ENCODE data around the gene METRN. TPM values are rescaled to one million over a fixed set of nuclear protein-coding genes. Genes with fewer than 3 reads are reported as not detected.

Gene METRN
- total and polyA plus RNA-seq, 8 donors: 9.3 to 57.3 (median 15.4) TPM

DNA sequence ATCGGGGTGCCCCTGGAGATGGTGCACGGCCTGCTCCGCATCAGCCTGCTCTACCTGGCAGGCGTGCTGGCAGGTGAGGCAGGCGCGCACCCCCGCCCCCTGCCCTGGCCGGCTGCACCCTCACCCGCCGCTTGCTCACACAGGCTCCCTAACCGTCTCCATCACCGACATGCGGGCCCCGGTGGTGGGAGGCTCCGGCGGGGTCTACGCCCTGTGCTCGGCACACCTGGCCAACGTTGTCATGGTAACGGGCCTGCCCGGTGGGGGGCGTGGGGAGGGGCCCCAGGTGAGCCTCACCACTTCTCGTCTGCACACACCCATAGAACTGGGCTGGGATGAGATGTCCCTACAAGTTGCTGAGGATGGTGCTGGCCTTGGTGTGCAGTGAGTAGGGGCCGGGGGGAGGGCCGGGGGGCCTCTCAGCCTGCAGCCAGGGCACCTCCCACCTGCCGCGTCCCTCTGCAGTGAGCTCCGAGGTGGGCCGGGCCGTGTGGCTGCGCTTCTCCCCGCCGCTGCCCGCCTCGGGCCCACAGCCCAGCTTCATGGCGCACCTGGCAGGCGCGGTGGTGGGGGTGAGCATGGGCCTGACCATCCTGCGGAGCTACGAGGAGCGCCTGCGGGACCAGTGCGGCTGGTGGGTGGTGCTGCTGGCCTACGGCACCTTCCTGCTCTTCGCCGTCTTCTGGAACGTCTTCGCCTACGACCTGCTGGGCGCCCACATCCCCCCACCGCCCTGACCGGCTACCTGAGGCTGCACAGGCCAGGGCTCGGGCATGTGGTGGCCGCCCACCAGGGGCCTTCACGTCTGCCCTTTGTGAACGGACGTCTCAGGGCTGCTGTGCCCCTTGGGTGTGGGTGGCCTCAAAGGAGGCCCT lies 37.4 kb upstream of the METRN start:
- Histone ChIP-seq H3K27me3 (peaks cover 0 to 33% of the 10 kb centered on the region in 2 donors), H3K9me3 (no peaks in the 10 kb centered on the region), H3K4me3 (no peak overlapping the region), H3K27ac (no peak overlapping the region), H3K4me1 (peaks cover 23 to 53% of the 10 kb centered on the region in 2 donors), H3K36me3 (peaks cover 0 to 36% of the 10 kb centered on the region in 2 donors)
- TF ChIP-seq, protein P1, sequence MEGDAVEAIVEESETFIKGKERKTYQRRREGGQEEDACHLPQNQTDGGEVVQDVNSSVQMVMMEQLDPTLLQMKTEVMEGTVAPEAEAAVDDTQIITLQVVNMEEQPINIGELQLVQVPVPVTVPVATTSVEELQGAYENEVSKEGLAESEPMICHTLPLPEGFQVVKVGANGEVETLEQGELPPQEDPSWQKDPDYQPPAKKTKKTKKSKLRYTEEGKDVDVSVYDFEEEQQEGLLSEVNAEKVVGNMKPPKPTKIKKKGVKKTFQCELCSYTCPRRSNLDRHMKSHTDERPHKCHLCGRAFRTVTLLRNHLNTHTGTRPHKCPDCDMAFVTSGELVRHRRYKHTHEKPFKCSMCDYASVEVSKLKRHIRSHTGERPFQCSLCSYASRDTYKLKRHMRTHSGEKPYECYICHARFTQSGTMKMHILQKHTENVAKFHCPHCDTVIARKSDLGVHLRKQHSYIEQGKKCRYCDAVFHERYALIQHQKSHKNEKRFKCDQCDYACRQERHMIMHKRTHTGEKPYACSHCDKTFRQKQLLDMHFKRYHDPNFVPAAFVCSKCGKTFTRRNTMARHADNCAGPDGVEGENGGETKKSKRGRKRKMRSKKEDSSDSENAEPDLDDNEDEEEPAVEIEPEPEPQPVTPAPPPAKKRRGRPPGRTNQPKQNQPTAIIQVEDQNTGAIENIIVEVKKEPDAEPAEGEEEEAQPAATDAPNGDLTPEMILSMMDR (IDR thresholded peaks at IDR 0.05): no peak
- intact Hi-C loops (cut with DNase I): no loop called here
- ATAC-seq: no peak
- no peak for DNase-seq

DNA sequence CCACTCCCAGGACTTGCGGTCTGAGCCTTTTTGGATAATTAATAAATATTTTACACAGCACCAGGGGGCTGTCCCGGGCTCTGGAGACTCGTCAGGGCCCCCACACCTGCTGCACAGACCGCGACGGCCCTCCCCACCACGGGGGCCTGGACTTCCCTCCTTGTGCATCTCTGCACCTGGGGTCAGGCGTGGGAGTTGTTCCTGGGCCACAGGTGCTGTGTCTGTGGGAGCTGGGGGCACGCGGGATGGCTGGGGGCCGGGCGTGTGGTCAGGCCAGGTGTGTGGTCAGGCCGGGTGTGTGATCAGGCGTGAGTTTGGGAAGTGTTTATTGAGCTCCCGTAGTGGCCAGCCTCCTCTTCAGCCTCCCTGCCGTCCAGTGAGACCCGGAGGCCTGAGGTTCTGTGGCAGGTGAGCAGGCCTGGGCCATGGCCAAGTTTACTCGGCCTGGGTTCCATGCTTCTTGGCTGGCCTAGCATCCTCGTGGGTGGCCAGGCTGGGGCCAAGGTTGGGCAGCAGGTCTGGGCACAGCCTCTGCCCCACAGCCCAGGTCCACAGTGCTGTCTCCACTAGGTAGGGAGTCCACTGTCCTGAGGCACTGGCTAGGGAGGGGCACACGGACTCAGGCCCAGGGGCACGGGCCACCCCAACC lies 36.6 kb upstream of the METRN start:
- peaks cover 25 to 61% of the 10 kb centered on the region in 2 donors for H3K4me1 ChIP-seq
- H3K9me3 ChIP-seq: no peaks in the 10 kb centered on the region
- H3K36me3 ChIP-seq: peaks cover 0 to 36% of the 10 kb centered on the region in 2 donors
- DNase-seq (no peak), ATAC-seq (no peak)
- intact Hi-C loops (cut with DNase I): no loop called here
- peaks cover 0 to 33% of the 10 kb centered on the region in 2 donors for H3K27me3 ChIP-seq
- no peak overlapping the region for H3K4me3 ChIP-seq
- no peak overlapping the region for H3K27ac ChIP-seq
- TF ChIP-seq, protein P1 (IDR thresholded peaks at IDR 0.05): no peak

DNA sequence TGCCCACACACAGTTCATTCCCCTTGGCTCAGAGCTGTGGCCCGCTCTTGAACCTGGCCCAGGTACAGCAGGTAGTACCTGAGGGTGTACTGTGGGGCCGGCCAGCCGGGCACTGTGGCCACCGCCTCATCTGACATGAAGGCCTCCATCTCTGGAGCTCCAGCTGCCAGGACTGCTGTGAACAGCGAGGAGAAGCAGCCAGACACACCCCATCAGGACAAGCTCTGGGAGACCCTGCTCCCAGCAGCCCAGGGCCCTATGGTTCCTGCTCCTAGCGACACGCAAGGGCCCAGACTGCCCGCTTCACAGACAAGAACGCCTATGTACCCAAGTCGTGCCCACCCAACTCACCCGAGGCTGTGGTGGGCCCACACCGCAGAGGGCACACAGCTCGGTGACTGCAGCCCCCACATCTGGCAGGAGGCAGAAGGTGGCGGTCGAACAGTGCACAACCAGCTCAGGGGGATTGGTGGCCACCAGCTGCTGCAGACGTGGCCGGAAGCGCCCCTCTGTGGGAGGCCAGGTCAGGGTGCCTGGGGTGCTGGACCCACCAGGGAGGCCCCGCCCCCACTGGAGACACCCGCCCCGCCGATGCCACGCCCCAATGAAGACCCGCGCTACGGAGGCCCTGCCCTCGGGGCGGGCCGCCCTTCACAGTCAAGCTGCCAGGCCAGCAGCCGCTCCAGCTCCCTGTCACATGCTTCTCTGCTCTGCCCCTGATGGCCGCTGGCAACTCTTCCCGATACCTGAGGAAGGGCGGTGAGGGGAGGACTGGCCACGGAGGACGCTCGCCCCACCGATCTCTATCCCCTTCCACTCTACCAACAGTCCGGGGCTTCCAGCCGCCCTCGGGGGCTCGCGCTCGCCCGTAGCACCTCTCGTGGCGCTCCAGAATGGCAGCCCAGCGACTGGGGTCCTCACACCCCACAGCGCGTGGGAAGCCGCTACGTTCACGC lies 35.8 kb upstream of the METRN start:
- TF ChIP-seq, protein P1 (IDR thresholded peaks at IDR 0.05): no peak
- DNase-seq: peak in 3 of 4 donors; percentile 80 to 89 (median 80)
- intact Hi-C loops (cut with DNase I): no loop called here
- H3K4me1 ChIP-seq: peaks cover 30 to 68% of the 10 kb centered on the region in 2 donors
- H3K27ac ChIP-seq: peak overlapping the region; percentile 65 to 67
- peaks cover 0 to 33% of the 10 kb centered on the region in 2 donors for H3K27me3 ChIP-seq
- H3K4me3 ChIP-seq: peak overlapping the region; percentile 34 to 70
- H3K9me3 ChIP-seq: no peaks in the 10 kb centered on the region
- peaks cover 0 to 30% of the 10 kb centered on the region in 2 donors for H3K36me3 ChIP-seq
- ATAC-seq: peak; percentile 25

DNA sequence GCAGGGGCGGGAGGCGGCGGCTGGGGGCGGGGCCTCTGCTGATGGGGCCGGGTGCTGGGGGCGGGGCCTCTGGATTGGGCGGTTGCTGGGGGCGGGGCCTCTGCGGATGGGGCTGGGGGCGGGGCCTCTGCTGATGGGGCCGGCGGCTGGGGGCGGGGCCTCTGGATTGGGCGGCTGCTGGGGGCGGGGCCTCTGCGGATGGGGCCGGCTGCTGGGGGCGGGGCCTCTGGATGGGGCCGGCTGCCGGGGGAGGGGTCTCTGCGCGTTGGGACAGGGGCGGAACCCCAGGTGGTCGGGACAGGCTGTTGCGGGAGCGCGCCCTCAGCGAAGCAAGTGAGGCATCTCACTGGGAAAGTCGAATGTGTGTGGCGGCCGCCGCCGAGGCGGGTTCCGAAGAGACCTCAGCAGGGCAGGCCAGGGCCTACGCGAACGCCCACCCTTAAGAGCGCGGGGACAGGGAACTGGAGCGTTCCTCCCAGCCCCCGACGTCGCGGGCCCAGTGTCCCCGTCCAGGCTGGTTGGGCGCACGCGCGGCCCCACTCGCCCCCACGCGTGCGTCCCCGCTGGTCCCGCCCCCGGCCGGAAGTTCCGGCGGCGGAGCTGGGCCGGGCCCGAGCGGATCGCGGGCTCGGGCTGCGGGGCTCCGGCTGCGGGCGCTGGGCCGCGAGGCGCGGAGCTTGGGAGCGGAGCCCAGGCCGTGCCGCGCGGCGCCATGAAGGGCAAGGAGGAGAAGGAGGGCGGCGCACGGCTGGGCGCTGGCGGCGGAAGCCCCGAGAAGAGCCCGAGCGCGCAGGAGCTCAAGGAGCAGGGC lies 34.9 kb upstream of the METRN start, which contains the start of gene STUB1:
Gene STUB1, plus strand, starts transcription at position 597 of the 811 bp plus-strand sequence. Its CDS starts 116 bp downstream, at position 713.
- Histone ChIP-seq H3K27ac (peak within 1 kb of the TSS; percentile 80 to 91), H3K27me3 (peaks cover 0 to 26% of the 10 kb centered on the region in 2 donors), H3K4me3 (peak within 1 kb of the TSS; percentile 62 to 70), H3K9me3 (no peaks in the 10 kb centered on the region), H3K4me1 (peaks cover 33 to 65% of the 10 kb centered on the region in 2 donors), H3K36me3 (peaks cover 0 to 25% of the 10 kb centered on the region in 2 donors)
- intact Hi-C loops (cut with DNase I): no loop called here
- TF ChIP-seq, protein P1 (IDR thresholded peaks at IDR 0.05): no peak
- DNase-seq (peak; percentile 80 to 94 (median 88)), ATAC-seq (peak; percentile 80)

Measured in left lung (tissue), 10 donors.